ENCODE results near the gene ANKRD42.

Gene ANKRD42

DNA sequence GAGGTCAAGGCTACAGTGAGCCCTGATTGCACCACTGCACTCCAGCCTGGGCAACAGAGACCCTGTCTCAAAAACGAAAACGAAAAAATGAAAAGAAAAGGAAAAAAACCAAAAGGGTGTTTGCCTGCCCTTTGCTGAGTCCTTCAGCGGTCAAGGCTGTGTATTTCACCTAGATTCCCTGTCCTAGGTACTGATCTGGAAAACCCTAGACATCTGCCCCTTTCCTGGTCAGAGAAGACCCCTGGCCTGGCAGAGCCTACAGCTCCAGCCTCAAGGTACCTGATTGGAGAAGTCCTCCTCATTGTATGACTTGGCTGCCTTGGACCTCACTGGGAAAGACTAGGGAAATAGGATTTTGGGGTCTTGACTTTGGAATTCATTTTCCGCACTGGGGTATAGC lies 100.7 kb downstream of the ANKRD42 start:
- DNase-seq: no peak
